Caco-2 (cell line): ENCODE results near the gene FAM131A. TPM values are rescaled to one million over a fixed set of nuclear protein-coding genes. Genes with fewer than 3 reads are reported as not detected.

Experiments used
- BruUV-seq: library from RNA; stranded (reverse); fragments of 400-500 nt; replicated peaks from 2 replicates; lab custom pipeline; 2021; lab: Mats Ljungman, UMichigan
- CTCF ChIA-PET: fragments of 300-600 bp; sonication (Branson Sonifier 250); formaldehyde crosslinking; loops from one replicate; lab custom pipeline; 2022; ENCODE audit warnings: antibody characterized with exemption; lab: Charles Lee
- POLR2A ChIA-PET: fragments of 300-600 bp; sonication (Branson Sonifier 250); formaldehyde crosslinking; loops from one replicate; lab custom pipeline; 2022; ENCODE audit warnings: antibody characterized with exemption; lab: Charles Lee
- DNase-seq, 2 experiments: peaks; one replicate each; pipeline versions ENCODE4 v3.0.0 to v3.0.0-alpha.2; 2020 to 2022
- H3K27me3 ChIP-seq: replicated peaks from 2 replicates; pipeline ENCODE4 v1.6.0; 2011; ENCODE audit warnings: low read length; ENCODE audit not compliant: control insufficient read depth, insufficient read depth
- H3K36me3 ChIP-seq: 2 replicates; pipeline ENCODE4 v1.5.1; 2011; ENCODE audit warnings: low read length; ENCODE audit not compliant: control insufficient read depth, insufficient read depth
- H3K4me1 ChIP-seq: fragments of 250-450 bp; sonication (Bioruptor Pico); 2 replicates; pipeline ENCODE4 v1.5.1; 2020; ENCODE audit warnings: mild to moderate bottlenecking
- H3K4me3 ChIP-seq: 2 replicates; pipeline ENCODE4 v1.5.1; 2011; ENCODE audit warnings: low read depth, mild to moderate bottlenecking, control low read depth, low read length
- H3K9me3 ChIP-seq: fragments of 250-450 bp; sonication (Bioruptor Pico); 2 replicates; pipeline ENCODE4 v1.5.1; 2020; ENCODE audit warnings: mild to moderate bottlenecking, moderate library complexity
- H3K27ac Mint-ChIP-seq: one replicate; pipeline ENCODE4 v1.8.0; 2022; ENCODE audit warnings: mixed read lengths; ENCODE audit not compliant: unreplicated experiment
- H3K27me3 Mint-ChIP-seq: one replicate; pipeline ENCODE4 v1.8.0; 2022; ENCODE audit warnings: mixed read lengths; ENCODE audit not compliant: insufficient read depth, unreplicated experiment
- H3K36me3 Mint-ChIP-seq: one replicate; pipeline ENCODE4 v1.8.0; 2022; ENCODE audit warnings: mild to moderate bottlenecking, mixed read lengths; ENCODE audit not compliant: insufficient read depth, unreplicated experiment
- H3K4me1 Mint-ChIP-seq: one replicate; pipeline ENCODE4 v1.8.0; 2022; ENCODE audit warnings: low read depth, mixed read lengths; ENCODE audit not compliant: unreplicated experiment
- H3K4me3 Mint-ChIP-seq: one replicate; pipeline ENCODE4 v1.8.0; 2022; ENCODE audit warnings: mild to moderate bottlenecking, moderate library complexity, mixed read lengths; ENCODE audit not compliant: unreplicated experiment
- H3K9me3 Mint-ChIP-seq: one replicate; pipeline ENCODE4 v1.8.0; 2022; ENCODE audit warnings: mixed read lengths; ENCODE audit not compliant: unreplicated experiment
- CTCF ChIP-seq, 2 experiments: fragments of 200-600 bp in 1 of 2; IDR thresholded peaks; 1 replicate in 1 of 2; 2 replicates in 1 of 2; pipeline versions ENCODE4 v1.5.1 to v1.8.0; 2011 to 2022; ENCODE audit warnings: antibody characterized with exemption in 1 of 2, control low read depth in 1 of 2, inconsistent platforms in 1 of 2, low read depth in 1 of 2, low read length in 1 of 2, mild to moderate bottlenecking in 1 of 2, moderate library complexity in 1 of 2; ENCODE audit not compliant: insufficient read depth in 1 of 2, severe bottlenecking in 1 of 2, unreplicated experiment in 1 of 2
- intact Hi-C: fragments of 100-400 bp; cut with micrococcal nuclease; formaldehyde crosslinking; loops from one replicate; pipeline ENCODE4 v1.10.0; 2022; ENCODE audit not compliant: unreplicated experiment
- total RNA-seq: library from RNA; stranded (reverse); gene quantifications from 2 replicates; pipeline ENCODE4 v1.2.3, GENCODE V29; 2022

FAM131A gene
- total RNA-seq, 1 experiment from 2014 or later = 6.1 TPM

- H3K4me3 ChIP-seq = peak within 1 kb of the TSS; percentile 45
- Mint-ChIP-seq H3K27ac (no peak within 1 kb of the TSS), H3K9me3 (no peaks in the 10 kb centered on the region), H3K36me3 (no peaks in the 10 kb centered on the region), H3K27me3 (no peaks in the 10 kb centered on the region), H3K4me3 (peak within 1 kb of the TSS; percentile 69), H3K4me1 (peaks cover 11% of the 10 kb centered on the region)
- BruUV-seq = no TSS peak
- ChIA-PET POLR2A (no interaction called here), CTCF (interaction anchor here (1.0 kb wide), 1 partner anchor 162 kb away, joined by 3 read pairs; no protein-coding TSS in a partner anchor)
- no peaks in the 10 kb centered on the region for H3K9me3 ChIP-seq
- H3K36me3 ChIP-seq = peaks cover 1% of the 10 kb centered on the region
- peaks cover 22% of the 10 kb centered on the region for H3K4me1 ChIP-seq
- no peak for DNase-seq
- H3K27me3 ChIP-seq = no peaks in the 10 kb centered on the region
- no peak for TF ChIP-seq CTCF (IDR thresholded peaks at IDR 0.05; ENCODE audit: insufficient read depth in 1 of 2, low read depth in 1 of 2, low read length in 1 of 2, severe bottlenecking in 1 of 2, unreplicated experiment in 1 of 2)
- intact Hi-C loops = no loop called here
These were observed 42.2 kb downstream of the FAM131A start, which contains the start of gene CHRD for GRCh38 chr3:184379358-184380184. TSS of gene CHRD (plus strand) at chr3:184380054. CDS start at chr3:184380319, 265 bp downstream.

- POLR2A ChIA-PET = no interaction called here
- Mint-ChIP-seq H3K9me3 (no peaks in the 10 kb centered on the region), H3K4me1 (peaks cover 11% of the 10 kb centered on the region), H3K36me3 (no peaks in the 10 kb centered on the region), H3K27me3 (no peaks in the 10 kb centered on the region), H3K27ac (no peak overlapping the region), H3K4me3 (peak overlapping the region; percentile 42)
- DNase-seq = peak; percentile 60 to 67
- H3K4me3 ChIP-seq = peak overlapping the region; percentile 45
- no TSS peak for BruUV-seq
- no peak for TF ChIP-seq CTCF (IDR thresholded peaks at IDR 0.05; ENCODE audit: insufficient read depth in 1 of 2, low read depth in 1 of 2, low read length in 1 of 2, severe bottlenecking in 1 of 2, unreplicated experiment in 1 of 2)
- intact Hi-C loops = no loop called here
- no peaks in the 10 kb centered on the region; the same call in 1 of the 2 replicates for H3K27me3 ChIP-seq
- CTCF ChIA-PET = interaction anchor here (1.0 to 1.5 kb wide), 2 partner anchors 9 to 161 kb away, joined by 3 to 4 read pairs; no protein-coding TSS in a partner anchor
- H3K36me3 ChIP-seq = peaks cover 1% of the 10 kb centered on the region
- H3K9me3 ChIP-seq = no peaks in the 10 kb centered on the region
- peaks cover 22% of the 10 kb centered on the region for H3K4me1 ChIP-seq
These were observed 42.8 kb downstream of the FAM131A start for GRCh38 chr3:184380185-184380626.

GRCh38 chr3:184380627-184381260 lies 43.3 kb downstream of the FAM131A start:
- no peak for DNase-seq
- Mint-ChIP-seq H3K27ac (no peak overlapping the region), H3K27me3 (no peaks in the 10 kb centered on the region), H3K9me3 (no peaks in the 10 kb centered on the region), H3K4me3 (peak overlapping the region; percentile 42), H3K36me3 (no peaks in the 10 kb centered on the region), H3K4me1 (peaks cover 11% of the 10 kb centered on the region)
- TF ChIP-seq CTCF (IDR thresholded peaks at IDR 0.05; ENCODE audit: insufficient read depth in 1 of 2, low read depth in 1 of 2, low read length in 1 of 2, severe bottlenecking in 1 of 2, unreplicated experiment in 1 of 2) = no peak
- H3K27me3 ChIP-seq = no peaks in the 10 kb centered on the region; the same call in 1 of the 2 replicates
- BruUV-seq = no TSS peak
- peak overlapping the region; percentile 45 for H3K4me3 ChIP-seq
- H3K4me1 ChIP-seq = peaks cover 22% of the 10 kb centered on the region
- CTCF ChIA-PET = interaction anchor here (1.5 kb wide), 1 partner anchor 9 kb away, joined by 4 read pairs; no protein-coding TSS in a partner anchor
- H3K36me3 ChIP-seq = peaks cover 1% of the 10 kb centered on the region; the same call in 1 of the 2 replicates
- POLR2A ChIA-PET = no interaction called here
- no peaks in the 10 kb centered on the region for H3K9me3 ChIP-seq
- intact Hi-C loops = no loop called here
